Measurements from ENCODE around the gene ASRGL1.

ASRGL1 gene

DNA sequence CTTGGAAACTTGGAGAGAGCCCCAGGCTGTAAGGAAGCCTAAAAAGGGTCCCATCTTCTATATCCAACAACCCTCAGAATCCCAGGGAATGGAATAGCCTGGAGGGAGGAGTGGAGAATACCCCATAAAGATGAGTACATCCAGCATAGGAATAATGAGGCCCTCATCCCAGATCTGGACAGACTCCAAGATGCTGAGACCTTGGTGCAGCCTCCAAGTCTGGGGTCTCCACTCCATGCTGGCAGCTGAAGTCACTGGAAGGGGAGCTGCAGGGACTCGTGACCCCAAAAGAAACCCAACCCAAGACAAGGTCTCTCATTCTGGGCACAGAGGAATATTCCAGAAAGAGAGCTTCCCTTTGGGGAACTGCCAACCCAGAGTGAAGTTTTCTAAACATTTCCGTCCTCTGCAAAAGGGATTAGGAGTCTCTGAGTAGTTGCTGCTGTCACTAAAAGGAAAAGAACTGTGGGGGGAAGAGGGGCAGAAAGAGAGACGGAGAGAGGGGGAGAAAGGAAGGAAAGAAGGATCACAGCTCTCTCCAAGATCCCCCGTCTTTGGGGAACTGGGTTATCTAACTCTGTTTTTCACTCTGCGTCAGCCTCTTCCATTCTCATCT, 82.2 kb downstream of the ASRGL1 start:
- no peak for DNase-seq

DNA sequence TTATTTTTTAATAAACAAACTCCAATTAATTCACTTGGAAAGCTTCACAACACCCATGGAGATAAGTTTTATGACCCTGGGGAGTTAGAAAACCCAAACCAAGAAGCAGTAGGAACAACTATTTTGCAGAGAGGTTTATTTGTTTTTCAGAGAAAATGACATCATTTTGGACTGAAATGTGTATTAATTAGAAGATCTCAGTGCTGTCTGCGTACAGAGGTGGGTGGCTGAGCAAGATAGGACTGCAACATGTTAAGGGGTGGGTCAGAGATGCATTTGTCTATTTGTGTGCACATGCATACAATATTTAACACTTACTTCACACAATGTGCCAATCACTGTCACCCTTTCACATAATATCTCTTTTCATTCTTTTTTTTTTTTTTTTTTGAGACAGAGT, 82.7 kb downstream of the ASRGL1 start:
- no peak for DNase-seq

DNA sequence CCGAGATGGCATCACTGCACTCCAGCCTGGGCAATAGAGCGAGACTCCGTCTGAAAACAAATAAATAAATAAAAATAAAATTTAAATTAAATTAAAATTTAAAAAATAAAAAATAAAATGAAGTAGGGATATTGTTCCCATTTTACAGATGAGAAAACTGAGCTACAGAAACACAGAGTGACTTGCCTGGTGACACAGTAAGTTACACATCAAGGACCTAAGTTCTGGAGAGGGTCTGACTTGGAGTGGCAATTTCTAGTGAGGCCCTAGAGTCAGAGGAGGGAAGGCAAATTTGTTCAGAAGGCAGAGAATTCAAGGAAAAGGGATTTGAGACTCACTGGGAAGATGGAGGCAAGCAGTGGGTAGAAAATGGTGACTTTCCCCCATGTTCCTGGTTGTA, 83.6 kb downstream of the ASRGL1 start:
- DNase-seq = no peak

DNA sequence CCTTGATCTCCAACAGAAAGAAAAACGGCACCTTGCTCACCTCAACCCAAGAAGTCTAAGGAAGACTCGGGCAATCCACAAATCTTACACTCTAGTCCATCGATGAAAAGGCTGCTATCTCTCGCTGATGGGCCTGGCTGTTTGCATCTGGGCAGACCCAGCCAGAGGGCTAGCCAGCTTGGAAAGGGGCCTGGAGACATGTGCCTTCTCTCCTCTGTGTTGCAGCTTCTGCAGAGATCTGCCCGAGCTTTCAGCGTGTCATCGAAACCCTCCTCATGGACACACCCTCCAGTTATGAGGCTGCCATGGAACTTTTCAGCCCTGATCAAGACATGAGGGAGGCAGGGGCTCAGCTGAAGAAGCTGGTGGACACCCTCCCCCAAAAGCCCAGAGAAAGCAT, 84.7 kb downstream of the ASRGL1 start:
- no peak for DNase-seq

DNA sequence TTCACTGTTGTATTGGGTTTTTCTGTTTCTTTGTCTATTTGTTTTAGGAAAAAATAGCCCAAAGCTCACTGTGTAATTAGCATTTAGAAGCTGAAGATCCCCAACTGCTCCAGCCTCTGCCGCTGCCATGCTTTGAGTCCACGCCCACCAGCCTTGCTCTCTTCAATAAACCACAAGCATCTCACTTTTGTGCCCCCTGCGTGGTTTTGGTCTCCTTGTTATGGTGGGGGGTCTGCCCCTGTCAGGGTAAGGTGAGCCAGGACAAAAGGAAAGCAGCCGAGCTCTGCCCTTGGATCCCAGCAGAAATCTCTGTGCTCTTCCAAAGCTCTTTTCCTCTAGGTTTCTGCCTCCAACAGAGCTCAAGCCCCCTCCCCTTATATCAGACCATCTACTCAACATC, 85.8 kb downstream of the ASRGL1 start:
- DNase-seq = no peak

DNA sequence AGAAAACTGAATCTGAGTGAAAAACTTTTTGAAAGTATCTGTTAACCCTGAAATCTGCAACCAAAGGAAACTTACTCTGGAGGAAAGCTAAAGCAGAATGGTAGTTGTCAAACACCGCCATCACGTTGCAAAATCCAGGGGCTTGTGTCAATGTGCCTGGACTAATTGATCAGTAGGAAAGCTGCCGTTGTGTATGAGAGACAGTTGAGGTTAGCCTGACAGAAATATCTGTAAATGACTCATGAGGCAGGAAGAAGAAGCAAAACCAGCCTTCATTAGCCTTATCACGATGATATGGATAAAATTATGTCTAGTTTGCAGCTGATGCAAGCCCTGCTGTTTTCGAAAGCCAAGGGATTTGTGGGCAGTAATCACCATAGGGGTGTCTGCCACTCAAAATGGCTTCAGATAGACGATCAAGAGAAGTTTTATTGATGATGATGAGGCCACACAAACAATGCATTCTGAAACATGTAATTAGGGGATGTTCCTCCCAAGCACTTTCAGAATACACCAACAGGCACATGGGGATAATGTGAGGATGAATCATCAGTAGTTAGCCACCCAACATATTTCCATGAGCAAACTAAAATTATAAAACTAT, 90.5 kb downstream of the ASRGL1 start:
- DNase-seq = no peak

DNA sequence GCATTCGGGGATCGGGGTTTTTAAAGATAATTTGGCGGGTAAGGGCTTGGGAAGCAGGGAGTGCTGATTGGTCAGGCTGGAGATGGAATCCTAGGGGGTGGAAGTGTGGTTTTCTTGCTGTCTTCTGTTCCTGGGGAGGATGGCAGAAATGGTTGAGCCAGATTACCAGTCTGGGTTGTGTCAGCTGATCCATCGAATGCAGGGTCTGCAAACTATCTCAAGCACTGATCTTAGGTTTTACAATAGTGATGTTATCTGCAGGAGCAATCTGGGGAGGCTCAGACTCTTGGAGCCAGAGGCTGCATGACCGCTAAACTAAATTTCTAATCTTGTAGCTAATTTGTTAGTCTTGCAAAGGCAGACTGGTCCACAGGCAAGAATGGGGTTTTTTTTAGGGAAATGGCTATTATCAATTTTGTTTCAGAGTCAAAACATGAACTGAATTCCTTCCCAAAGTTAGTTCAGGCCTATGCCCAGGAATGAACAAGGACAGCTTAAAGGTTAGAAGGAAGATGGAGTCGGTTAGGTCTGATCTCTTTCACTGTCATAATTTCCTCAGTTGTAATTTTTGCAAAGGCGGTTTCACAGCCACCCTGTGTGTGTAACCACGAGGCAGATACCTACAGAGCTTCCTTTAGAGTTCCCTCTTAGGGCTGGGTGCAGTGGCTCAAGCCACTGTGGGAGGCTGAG, 91.8 kb downstream of the ASRGL1 start:
- DNase-seq = no peak

DNA sequence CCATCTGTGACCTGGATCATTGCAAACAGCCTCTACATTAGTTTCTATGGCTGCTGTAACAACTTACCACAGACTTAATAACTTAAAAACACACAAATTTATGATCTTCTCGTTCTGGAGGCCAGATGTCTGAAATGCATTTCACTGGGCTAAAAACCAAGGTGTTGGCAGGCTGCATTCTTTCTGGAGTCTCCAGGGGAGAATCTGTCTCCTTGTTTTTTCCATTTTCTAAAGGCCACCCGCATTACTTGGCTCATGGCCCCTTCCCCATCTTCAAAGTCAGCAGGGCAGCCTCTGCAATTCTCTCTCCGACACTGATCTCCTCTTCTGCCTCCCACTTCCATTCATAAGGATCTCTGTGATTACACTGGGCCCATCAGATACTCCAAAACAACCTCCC, 93.2 kb downstream of the ASRGL1 start:
- DNase-seq = no peak

DNA sequence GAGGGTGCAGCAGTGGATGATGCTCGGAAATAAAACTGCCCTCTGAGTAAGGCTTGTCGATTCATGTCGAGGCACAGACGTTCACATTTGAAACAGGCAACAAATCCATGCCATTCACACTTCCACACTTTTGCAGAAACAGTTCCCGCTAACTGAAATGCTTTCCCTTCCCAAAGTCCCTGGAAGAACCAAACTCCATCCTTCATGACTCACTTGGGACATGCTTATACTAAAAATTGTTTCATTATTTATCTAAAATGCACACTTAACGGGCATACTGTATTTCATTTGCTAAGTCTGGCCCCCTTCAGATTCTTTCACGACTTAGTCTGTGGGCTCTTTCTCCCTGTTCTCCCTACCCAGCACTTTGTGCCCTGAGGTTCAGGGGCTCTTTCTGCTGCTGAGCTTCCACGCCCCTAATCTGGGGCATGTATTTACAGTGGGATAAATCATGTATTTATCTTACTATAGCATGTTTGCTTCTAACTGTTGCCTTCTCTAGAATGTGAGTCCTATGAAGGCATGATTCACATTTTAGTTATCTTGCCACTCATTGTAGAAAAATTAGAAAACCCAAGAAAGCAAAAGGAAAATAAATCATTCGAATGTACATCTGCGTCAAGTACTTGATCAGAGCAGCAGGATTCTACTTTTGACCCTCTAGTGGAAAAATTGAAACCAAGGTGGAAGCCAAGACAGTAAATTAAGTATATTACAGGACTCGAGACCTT, 94.1 kb downstream of the ASRGL1 start:
- DNase-seq = no peak

DNA sequence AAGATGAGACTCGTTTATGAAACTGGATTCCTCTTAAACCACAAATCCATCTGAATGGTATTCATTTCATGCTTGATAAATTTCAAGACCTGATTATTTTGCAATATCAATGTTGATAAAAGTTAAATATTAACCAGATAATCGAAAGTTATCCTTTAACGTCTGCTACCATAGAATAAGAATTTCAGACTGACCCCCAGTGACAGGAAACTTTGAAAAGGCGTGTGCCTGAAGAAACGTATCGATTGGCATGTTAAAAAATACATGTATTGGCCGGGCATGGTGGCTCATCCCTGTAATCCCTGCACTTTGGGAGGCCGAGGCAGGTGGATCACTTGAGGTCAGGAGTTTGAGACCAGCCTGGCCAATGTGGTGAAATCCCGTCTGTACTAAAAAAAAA, 95.4 kb downstream of the ASRGL1 start:
- no peak for DNase-seq

DNA sequence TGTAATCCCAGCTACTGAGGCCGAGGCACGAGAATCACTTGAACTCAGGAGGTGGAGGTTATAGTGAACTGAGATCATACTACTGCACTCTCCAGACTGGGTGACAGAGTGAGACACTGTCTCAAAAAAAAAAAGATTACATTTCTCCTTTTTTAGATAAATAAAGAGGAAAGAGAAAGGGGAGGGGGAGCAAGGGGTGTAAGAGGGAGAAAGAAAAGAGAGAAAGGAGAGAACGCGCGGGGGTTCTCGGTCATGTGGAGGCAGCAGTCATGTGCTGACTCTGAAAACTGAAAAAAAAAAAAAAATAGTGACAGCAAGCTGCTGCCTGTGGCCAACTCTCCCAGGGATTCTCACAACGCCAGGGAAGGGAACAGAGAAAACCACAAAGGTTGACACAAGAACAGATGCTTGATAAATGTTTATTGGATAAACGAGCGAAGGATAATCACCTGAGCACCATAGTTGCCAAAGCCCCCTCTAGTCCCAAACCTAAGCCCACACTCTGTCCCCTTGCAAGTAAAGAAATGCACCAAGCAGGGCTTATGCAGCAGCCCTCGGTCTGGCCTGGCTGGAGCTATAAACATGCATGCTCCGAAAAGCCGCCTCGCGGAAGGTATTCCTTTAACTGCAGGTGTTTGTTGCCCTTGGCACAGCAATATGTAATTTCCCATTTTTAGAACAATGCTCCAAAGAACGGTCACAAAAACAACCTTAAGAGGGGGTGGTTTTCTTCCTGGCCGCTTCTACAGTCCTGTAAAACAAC, 96.1 kb downstream of the ASRGL1 start:
- DNase-seq = no peak

DNA sequence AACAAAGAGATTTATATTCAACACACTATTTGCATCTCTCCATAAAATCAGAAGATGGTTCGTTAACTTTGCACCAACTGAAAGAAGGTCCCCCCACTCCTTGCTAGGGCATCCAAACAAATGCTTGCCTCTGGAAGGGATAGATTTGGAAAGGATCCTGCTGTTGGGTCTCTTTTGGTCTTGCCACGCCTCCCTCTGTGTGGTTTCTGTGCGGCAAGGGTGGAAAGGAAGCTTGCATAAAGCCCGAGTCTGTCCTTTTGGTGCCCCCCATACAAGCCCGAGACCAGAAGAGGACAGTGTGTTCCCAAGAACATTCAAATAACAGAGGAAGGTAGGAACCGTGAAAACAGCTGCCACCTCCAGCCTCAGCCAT, 96.6 kb downstream of the ASRGL1 start:
- DNase-seq = no peak

DNA sequence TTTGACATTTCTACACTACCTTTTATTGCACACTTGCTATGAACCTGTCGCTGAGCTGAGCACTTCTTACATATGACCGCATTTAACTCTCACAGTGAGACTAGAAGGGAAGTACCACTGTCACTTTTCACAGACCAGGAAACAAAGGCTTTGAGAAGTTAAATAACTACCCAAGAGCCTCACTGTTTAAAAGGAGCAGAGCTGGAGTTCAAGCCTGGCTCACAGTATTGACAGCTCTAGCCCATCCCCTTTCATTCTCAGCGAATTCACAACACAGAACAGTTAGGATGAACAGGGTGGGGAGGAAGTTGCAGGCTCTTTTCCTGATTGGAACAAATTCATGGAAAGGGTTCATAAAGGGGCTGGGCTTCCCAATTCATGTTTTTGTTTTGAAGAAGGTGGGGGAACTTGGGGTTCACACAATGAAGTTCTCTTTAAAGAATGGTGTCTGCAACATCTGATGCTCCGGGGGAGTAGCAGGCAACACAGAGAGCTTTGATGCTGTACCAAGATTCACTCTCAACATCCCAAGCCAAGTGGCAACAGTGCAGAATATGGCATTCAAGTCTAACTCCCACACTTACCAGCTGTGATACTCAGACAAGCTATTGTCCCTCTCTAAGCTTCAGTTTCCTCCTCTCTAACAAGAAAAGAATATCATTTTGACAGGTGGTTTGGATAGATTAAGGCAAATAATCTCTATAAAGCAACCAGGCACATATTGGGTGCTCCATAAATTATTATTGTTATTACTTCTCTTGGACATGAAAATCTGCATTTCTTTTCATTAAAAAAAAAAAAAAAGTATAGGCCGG, 98.8 kb downstream of the ASRGL1 start:
- no peak for DNase-seq

DNA sequence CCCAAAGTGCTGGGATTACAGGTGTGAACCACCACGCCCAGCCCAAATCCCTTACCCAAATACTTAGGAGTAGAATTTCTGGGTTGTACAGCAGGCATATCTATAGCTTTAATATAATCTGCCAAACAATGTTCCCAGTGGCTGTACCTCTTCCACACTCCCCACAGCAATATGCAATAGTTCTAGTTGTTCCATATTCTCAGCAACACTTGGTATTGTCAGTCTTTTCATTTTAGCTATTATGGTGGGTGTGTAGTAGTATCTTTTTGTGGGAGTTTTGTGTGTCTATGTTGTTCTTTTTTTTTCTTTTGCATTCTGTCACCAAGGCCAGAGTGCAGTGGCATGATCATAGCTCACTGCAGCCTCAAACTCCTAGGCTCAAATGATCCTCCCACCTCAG, 100.4 kb downstream of the ASRGL1 start:
- DNase-seq = no peak

DNA sequence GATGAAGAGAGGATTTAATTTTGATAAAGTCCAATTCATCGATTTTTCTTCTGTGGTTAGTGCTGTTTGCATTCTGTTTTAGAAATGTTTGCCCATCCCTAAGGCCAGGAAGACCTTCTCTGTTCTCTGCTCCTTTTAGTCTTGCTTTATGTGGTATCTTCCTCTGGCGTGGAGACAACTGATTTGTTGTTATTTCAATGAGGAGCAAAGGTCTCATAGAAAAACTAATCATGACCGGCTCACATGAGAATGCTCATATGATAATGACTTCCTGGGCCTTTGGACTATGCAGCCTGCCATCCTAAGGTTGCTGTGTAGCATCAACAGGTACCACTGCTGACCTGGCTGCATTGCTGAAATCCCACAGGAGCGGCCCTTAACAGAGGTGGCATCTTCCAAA, 101.4 kb downstream of the ASRGL1 start:
- DNase-seq = no peak

DNA sequence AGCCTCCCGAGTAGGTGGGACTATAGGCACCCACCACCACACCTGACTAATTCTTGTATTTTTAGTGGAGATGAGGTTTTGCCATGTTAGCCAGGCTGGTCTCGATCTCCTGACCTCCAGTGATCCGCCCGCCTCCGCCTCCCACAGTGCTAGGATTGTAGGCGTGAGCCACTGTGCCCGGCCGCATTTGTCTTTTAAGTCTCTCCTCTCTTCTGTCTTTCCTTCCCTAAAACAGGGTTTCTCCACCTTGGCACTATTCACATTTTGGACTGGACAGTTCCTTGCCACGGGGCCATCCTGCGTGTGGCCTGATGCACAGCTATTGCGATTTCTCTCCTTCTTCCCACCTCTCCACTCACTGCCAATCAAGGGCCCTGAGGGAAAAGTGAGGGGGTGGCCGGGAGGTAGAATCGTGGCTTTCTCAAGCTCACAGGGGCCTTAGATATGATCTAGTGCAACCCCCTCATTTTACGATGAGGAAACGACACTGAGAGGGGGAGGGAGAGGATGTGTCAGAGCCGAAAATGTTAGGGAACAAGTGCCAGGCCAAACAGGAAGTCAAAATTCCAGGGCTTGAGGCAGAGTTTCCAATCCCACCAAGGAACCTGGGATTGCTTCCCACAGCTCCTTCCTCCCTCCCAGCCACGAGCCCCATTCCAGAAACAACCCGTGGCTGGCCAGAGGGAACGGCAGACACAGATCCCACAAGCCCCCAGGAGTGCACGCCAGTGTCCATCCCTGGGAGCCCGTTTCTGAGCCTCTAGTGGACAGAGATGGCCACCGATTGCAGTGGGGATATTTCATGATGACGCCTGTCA, 102.7 kb downstream of the ASRGL1 start:
- DNase-seq = no peak
